HG02642 (cell line): Measurements from ENCODE around the gene HTR3A.

Experiments
- ATAC-seq: cut with Tn5 transposase; IDR thresholded peaks from one replicate; pipeline ENCODE4 v1.9.1; 2021; ENCODE audit warnings: mild to moderate bottlenecking; ENCODE audit not compliant: unreplicated experiment, poor library complexity

Gene HTR3A

GRCh38 chr11:113977071-113977490 is 2.2 kb downstream of the HTR3A start:
- no peak for ATAC-seq

- no peak for ATAC-seq
These were observed 2.8 kb downstream of the HTR3A start for GRCh38 chr11:113977701-113978100.

- no peak for ATAC-seq
These were observed 4.5 kb downstream of the HTR3A start for GRCh38 chr11:113979431-113979830.

- ATAC-seq, result no peak
These were observed 5.9 kb downstream of the HTR3A start for GRCh38 chr11:113980785-113981184.

GRCh38 chr11:113982306-113982705 is 7.4 kb downstream of the HTR3A start:
- ATAC-seq, result no peak

GRCh38 chr11:113984781-113985180 is 9.9 kb downstream of the HTR3A start:
- no peak for ATAC-seq

- ATAC-seq, result no peak
These were observed 11.0 kb downstream of the HTR3A start for GRCh38 chr11:113985906-113986305.

GRCh38 chr11:113986351-113987140 is 11.6 kb downstream of the HTR3A start:
- no peak for ATAC-seq

- ATAC-seq, result no peak
These were observed 14.5 kb downstream of the HTR3A start for GRCh38 chr11:113989381-113989780.

GRCh38 chr11:113989916-113990315 is 15.0 kb downstream of the HTR3A start:
- ATAC-seq, result no peak

GRCh38 chr11:113991170-113991569 is 16.3 kb downstream of the HTR3A start:
- no peak for ATAC-seq

- ATAC-seq, result no peak
These were observed 17.0 kb downstream of the HTR3A start for GRCh38 chr11:113991718-113992458.

- ATAC-seq, result no peak
These were observed 17.7 kb downstream of the HTR3A start for GRCh38 chr11:113992459-113993110.

- ATAC-seq, result no peak
These were observed 19.4 kb downstream of the HTR3A start for GRCh38 chr11:113994077-113994954.

GRCh38 chr11:113997473-113997872 is 22.6 kb downstream of the HTR3A start:
- ATAC-seq, result no peak

GRCh38 chr11:113998574-113998973 is 23.7 kb downstream of the HTR3A start:
- ATAC-seq, result no peak

- ATAC-seq, result no peak
These were observed 25.6 kb downstream of the HTR3A start for GRCh38 chr11:114000526-114000925.

GRCh38 chr11:114001416-114001815 is 26.5 kb downstream of the HTR3A start:
- no peak for ATAC-seq

- no peak for ATAC-seq
These were observed 33.4 kb downstream of the HTR3A start for GRCh38 chr11:114008331-114008730.

GRCh38 chr11:114010931-114011330 is 36.0 kb downstream of the HTR3A start:
- ATAC-seq, result no peak
